Measurements from ENCODE around the gene RPL28.

DNA sequence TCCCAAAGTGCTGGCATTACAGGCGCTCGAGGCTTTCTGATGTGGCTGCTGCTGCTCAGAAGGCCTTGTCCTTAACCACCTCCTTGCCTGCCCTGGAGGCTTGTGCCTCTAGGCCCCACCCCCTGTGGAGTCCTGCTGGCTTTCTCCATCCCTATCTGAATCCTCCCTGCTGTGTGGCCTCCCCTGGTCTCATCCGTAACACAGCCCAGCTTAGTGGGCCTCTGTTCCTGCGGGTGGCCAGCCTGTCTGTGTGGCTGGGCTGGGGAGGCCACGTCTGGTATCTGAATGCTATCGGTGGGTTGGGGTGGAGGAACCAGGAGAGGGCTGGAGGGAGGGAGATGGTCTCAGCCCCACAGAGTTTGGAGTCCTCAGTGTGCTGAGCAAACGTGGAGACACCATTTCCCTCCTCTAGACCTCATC, 4.7 kb downstream of the RPL28 start:
- TF ChIP-seq, protein P1, sequence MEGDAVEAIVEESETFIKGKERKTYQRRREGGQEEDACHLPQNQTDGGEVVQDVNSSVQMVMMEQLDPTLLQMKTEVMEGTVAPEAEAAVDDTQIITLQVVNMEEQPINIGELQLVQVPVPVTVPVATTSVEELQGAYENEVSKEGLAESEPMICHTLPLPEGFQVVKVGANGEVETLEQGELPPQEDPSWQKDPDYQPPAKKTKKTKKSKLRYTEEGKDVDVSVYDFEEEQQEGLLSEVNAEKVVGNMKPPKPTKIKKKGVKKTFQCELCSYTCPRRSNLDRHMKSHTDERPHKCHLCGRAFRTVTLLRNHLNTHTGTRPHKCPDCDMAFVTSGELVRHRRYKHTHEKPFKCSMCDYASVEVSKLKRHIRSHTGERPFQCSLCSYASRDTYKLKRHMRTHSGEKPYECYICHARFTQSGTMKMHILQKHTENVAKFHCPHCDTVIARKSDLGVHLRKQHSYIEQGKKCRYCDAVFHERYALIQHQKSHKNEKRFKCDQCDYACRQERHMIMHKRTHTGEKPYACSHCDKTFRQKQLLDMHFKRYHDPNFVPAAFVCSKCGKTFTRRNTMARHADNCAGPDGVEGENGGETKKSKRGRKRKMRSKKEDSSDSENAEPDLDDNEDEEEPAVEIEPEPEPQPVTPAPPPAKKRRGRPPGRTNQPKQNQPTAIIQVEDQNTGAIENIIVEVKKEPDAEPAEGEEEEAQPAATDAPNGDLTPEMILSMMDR (tag by site-specific recombination; IDR thresholded peaks at IDR 0.05): no peak
- TF ChIP-seq FEZF1 (tag by site-specific recombination; IDR thresholded peaks at IDR 0.05) (no peak), ZNF184 (tag by site-specific recombination; IDR thresholded peaks at IDR 0.05) (no peak), ZNF404 (tag by site-specific recombination; IDR thresholded peaks at IDR 0.05) (no peak), ZBTB7A (tag by site-specific recombination; IDR thresholded peaks at IDR 0.05; ENCODE audit: low read depth) (no peak)
- TF ChIP-seq, protein P2, sequence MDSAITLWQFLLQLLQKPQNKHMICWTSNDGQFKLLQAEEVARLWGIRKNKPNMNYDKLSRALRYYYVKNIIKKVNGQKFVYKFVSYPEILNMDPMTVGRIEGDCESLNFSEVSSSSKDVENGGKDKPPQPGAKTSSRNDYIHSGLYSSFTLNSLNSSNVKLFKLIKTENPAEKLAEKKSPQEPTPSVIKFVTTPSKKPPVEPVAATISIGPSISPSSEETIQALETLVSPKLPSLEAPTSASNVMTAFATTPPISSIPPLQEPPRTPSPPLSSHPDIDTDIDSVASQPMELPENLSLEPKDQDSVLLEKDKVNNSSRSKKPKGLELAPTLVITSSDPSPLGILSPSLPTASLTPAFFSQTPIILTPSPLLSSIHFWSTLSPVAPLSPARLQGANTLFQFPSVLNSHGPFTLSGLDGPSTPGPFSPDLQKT (IDR thresholded peaks at IDR 0.05; ENCODE audit: borderline replicate concordance, low read depth, low read length): no peak
- TF ChIP-seq, protein P3, sequence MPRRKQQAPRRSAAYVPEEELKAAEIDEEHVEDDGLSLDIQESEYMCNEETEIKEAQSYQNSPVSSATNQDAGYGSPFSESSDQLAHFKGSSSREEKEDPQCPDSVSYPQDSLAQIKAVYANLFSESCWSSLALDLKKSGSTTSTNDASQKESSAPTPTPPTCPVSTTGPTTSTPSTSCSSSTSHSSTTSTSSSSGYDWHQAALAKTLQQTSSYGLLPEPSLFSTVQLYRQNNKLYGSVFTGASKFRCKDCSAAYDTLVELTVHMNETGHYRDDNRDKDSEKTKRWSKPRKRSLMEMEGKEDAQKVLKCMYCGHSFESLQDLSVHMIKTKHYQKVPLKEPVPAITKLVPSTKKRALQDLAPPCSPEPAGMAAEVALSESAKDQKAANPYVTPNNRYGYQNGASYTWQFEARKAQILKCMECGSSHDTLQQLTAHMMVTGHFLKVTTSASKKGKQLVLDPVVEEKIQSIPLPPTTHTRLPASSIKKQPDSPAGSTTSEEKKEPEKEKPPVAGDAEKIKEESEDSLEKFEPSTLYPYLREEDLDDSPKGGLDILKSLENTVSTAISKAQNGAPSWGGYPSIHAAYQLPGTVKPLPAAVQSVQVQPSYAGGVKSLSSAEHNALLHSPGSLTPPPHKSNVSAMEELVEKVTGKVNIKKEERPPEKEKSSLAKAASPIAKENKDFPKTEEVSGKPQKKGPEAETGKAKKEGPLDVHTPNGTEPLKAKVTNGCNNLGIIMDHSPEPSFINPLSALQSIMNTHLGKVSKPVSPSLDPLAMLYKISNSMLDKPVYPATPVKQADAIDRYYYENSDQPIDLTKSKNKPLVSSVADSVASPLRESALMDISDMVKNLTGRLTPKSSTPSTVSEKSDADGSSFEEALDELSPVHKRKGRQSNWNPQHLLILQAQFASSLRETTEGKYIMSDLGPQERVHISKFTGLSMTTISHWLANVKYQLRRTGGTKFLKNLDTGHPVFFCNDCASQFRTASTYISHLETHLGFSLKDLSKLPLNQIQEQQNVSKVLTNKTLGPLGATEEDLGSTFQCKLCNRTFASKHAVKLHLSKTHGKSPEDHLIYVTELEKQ (tag by site-specific recombination; IDR thresholded peaks at IDR 0.05; ENCODE audit: borderline replicate concordance): no peak
